Mucosa of rectum (tissue), 2 donors: ENCODE results near the gene ERVH48-1.

Source experiments
- H3K27ac ChIP-seq, 2 donors: one replicate each; pipeline ENCODE4 v1.7.0; 2013; ENCODE audit warnings: inconsistent platforms in 2 of 2, low read depth in 2 of 2, low read length in 2 of 2
- H3K27me3 ChIP-seq, 2 donors: one replicate each; pipeline ENCODE4 v1.7.0; 2013; ENCODE audit warnings: low read length in 2 of 2; ENCODE audit not compliant: control insufficient read depth in 2 of 2, insufficient read depth in 2 of 2
- H3K36me3 ChIP-seq, 2 donors: one replicate each; pipeline ENCODE4 v1.7.0; 2013; ENCODE audit warnings: low read length in 2 of 2; ENCODE audit not compliant: control insufficient read depth in 2 of 2, insufficient read depth in 2 of 2
- H3K4me1 ChIP-seq, 2 donors: one replicate each; pipeline ENCODE4 v1.7.0; 2013; ENCODE audit warnings: low read length in 2 of 2, mild to moderate bottlenecking in 1 of 2; ENCODE audit not compliant: control insufficient read depth in 2 of 2, insufficient read depth in 2 of 2
- H3K4me3 ChIP-seq, 2 donors: one replicate each; pipeline ENCODE4 v1.7.0; 2013; ENCODE audit warnings: low read length in 2 of 2
- H3K9ac ChIP-seq, 2 donors: one replicate each; pipeline ENCODE4 v1.7.0; 2013; ENCODE audit warnings: low read length in 2 of 2, low read depth in 1 of 2, mild to moderate bottlenecking in 1 of 2
- H3K9me3 ChIP-seq, 2 donors: one replicate each; pipeline ENCODE4 v1.7.0; 2013; ENCODE audit warnings: low read length in 2 of 2; ENCODE audit not compliant: control insufficient read depth in 2 of 2
- donor health status: healthy.
- donor health status: Normal muscosa, but diverticular disease.

Gene ERVH48-1

GRCh38 chr21:42906233-42906632 lies 19.2 kb downstream of the ERVH48-1 start:
- H3K4me3 ChIP-seq = no peak overlapping the region
- H3K36me3 ChIP-seq = peaks cover 54 to 56% of the 10 kb centered on the region in 2 donors
- no peak overlapping the region for H3K9ac ChIP-seq
- H3K4me1 ChIP-seq = no peaks in the 10 kb centered on the region
- no peaks in the 10 kb centered on the region for H3K9me3 ChIP-seq
- H3K27me3 ChIP-seq = no peaks in the 10 kb centered on the region
- H3K27ac ChIP-seq = no peak overlapping the region

GRCh38 chr21:42905195-42905594 lies 20.2 kb downstream of the ERVH48-1 start:
- no peaks in the 10 kb centered on the region for H3K9me3 ChIP-seq
- H3K9ac ChIP-seq = no peak overlapping the region
- H3K27me3 ChIP-seq = no peaks in the 10 kb centered on the region
- no peaks in the 10 kb centered on the region for H3K4me1 ChIP-seq
- peaks cover 51 to 63% of the 10 kb centered on the region in 2 donors for H3K36me3 ChIP-seq
- no peak overlapping the region for H3K4me3 ChIP-seq
- H3K27ac ChIP-seq = no peak overlapping the region

GRCh38 chr21:42903817-42904216 lies 21.6 kb downstream of the ERVH48-1 start:
- no peaks in the 10 kb centered on the region for H3K27me3 ChIP-seq
- no peak overlapping the region for H3K9ac ChIP-seq
- no peak overlapping the region for H3K4me3 ChIP-seq
- no peak overlapping the region for H3K27ac ChIP-seq
- no peaks in the 10 kb centered on the region for H3K9me3 ChIP-seq
- peaks cover 52 to 57% of the 10 kb centered on the region in 2 donors for H3K36me3 ChIP-seq
- no peaks in the 10 kb centered on the region for H3K4me1 ChIP-seq

- Histone ChIP-seq H3K36me3 (peaks cover 51 to 56% of the 10 kb centered on the region in 2 donors), H3K9ac (no peak overlapping the region)
Observed at GRCh38 chr21:42900446-42900845, 25.0 kb downstream of the ERVH48-1 start.

GRCh38 chr21:42892931-42893755 lies 32.3 kb downstream of the ERVH48-1 start, which contains the start of gene NDUFV3:
TSS of gene NDUFV3 (plus strand) at chr21:42893309. CDS start at chr21:42893334, 25 bp downstream.
- peaks cover 3 to 5% of the 10 kb centered on the region in 2 donors for H3K4me1 ChIP-seq
- H3K9me3 ChIP-seq = no peaks in the 10 kb centered on the region
- H3K9ac ChIP-seq = peak within 1 kb of the TSS; percentile 97 to 98
- H3K4me3 ChIP-seq = peak within 1 kb of the TSS; percentile 73 to 93
- H3K36me3 ChIP-seq = peaks cover 8 to 16% of the 10 kb centered on the region in 2 donors
- no peaks in the 10 kb centered on the region for H3K27me3 ChIP-seq
- H3K27ac ChIP-seq = peak within 1 kb of the TSS; percentile 97 to 98

More at GRCh38 chr21:42900446-42900845, 25.0 kb downstream of the ERVH48-1 start:
- no peaks in the 10 kb centered on the region for H3K9me3 ChIP-seq
- H3K4me3 ChIP-seq = no peak overlapping the region
- no peaks in the 10 kb centered on the region for H3K27me3 ChIP-seq
- H3K4me1 ChIP-seq = no peaks in the 10 kb centered on the region
- H3K27ac ChIP-seq = no peak overlapping the region

- peak overlapping the region; percentile 73 to 93 for H3K4me3 ChIP-seq
- H3K9me3 ChIP-seq = no peaks in the 10 kb centered on the region
- peak overlapping the region; percentile 94 to 97 for H3K27ac ChIP-seq
- no peaks in the 10 kb centered on the region for H3K27me3 ChIP-seq
- H3K4me1 ChIP-seq = peaks cover 3 to 5% of the 10 kb centered on the region in 2 donors
- H3K36me3 ChIP-seq = peaks cover 6 to 11% of the 10 kb centered on the region in 2 donors
- peak overlapping the region; percentile 97 to 98 for H3K9ac ChIP-seq
Observed at GRCh38 chr21:42892582-42892930, 32.9 kb downstream of the ERVH48-1 start.

GRCh38 chr21:42887326-42887725 lies 38.1 kb downstream of the ERVH48-1 start:
- Histone ChIP-seq H3K9me3 (no peaks in the 10 kb centered on the region), H3K4me3 (no peak overlapping the region)

GRCh38 chr21:42883921-42884320 lies 41.5 kb downstream of the ERVH48-1 start:
- H3K4me1 ChIP-seq = peaks cover 4 to 7% of the 10 kb centered on the region in 2 donors
- no peak overlapping the region for H3K4me3 ChIP-seq
- H3K9me3 ChIP-seq = no peaks in the 10 kb centered on the region
- H3K36me3 ChIP-seq = no peaks in the 10 kb centered on the region
- H3K27ac ChIP-seq = no peak overlapping the region
- H3K27me3 ChIP-seq = no peaks in the 10 kb centered on the region
- no peak overlapping the region for H3K9ac ChIP-seq

More at GRCh38 chr21:42887326-42887725, 38.1 kb downstream of the ERVH48-1 start:
- H3K27me3 ChIP-seq = no peaks in the 10 kb centered on the region
- H3K27ac ChIP-seq = no peak overlapping the region
- no peak overlapping the region for H3K9ac ChIP-seq
- H3K4me1 ChIP-seq = peaks cover 0 to 1% of the 10 kb centered on the region in 2 donors
- H3K36me3 ChIP-seq = no peaks in the 10 kb centered on the region

GRCh38 chr21:42880352-42880751 lies 45.1 kb downstream of the ERVH48-1 start:
- Histone ChIP-seq H3K27ac (no peak overlapping the region), H3K36me3 (peaks cover 2 to 3% of the 10 kb centered on the region in 2 donors), H3K27me3 (no peaks in the 10 kb centered on the region), H3K9me3 (no peaks in the 10 kb centered on the region), H3K4me1 (peaks cover 13 to 15% of the 10 kb centered on the region in 2 donors), H3K9ac (peak overlapping the region in 1 of 2 donors; percentile 83), H3K4me3 (peak overlapping the region; percentile 89 to 96)

- Histone ChIP-seq H3K27ac (peak within 1 kb of the TSS; percentile 77 to 90), H3K4me3 (peak within 1 kb of the TSS; percentile 89 to 96), H3K4me1 (peaks cover 13 to 15% of the 10 kb centered on the region in 2 donors), H3K9me3 (no peaks in the 10 kb centered on the region), H3K36me3 (peaks cover 2 to 4% of the 10 kb centered on the region in 2 donors), H3K9ac (peak within 1 kb of the TSS; percentile 79 to 83), H3K27me3 (no peaks in the 10 kb centered on the region)
Observed at GRCh38 chr21:42878993-42879787, 46.2 kb downstream of the ERVH48-1 start, which contains the start of gene WDR4. TSS of gene WDR4 (minus strand) at chr21:42879539. CDS start at chr21:42879495, 44 bp downstream.
